AG04450 (cell line): Measurements from ENCODE around the gene DCLRE1C. TPM values are rescaled to one million over a fixed set of nuclear protein-coding genes. Genes with fewer than 3 reads are reported as not detected.

ENCODE experiments used
- CTCF ChIA-PET: fragments of 300-600, 350-600 bp; formaldehyde crosslinking; extraction: SDS; loops from one replicate; lab custom pipeline; 2022; ENCODE audit warnings: antibody characterized with exemption, inconsistent platforms; lab: Charles Lee
- POLR2A ChIA-PET: fragments of 350-600 bp; formaldehyde crosslinking; extraction: SDS; loops from one replicate; lab custom pipeline; 2021; ENCODE audit warnings: antibody characterized with exemption, inconsistent platforms; lab: Yijun Ruan, JAX
- DNase-seq: peaks from one replicate; pipeline ENCODE4 v3.0.0-alpha.2; 2011; ENCODE audit warnings: low read depth, low spot score
- H3K27ac ChIP-seq: one replicate; pipeline ENCODE4 v1.5.1; 2012; ENCODE audit warnings: low read depth, low read length, control low read depth
- H3K27me3 ChIP-seq: one replicate; pipeline ENCODE4 v1.6.0; 2012; ENCODE audit warnings: low read length; ENCODE audit not compliant: control insufficient read depth, insufficient read depth
- H3K4me3 ChIP-seq: 2 replicates; pipeline ENCODE4 v1.5.1; 2011; ENCODE audit warnings: mild to moderate bottlenecking, low read depth, low read length, control low read depth
- H3K9me3 ChIP-seq: 2 replicates; pipeline ENCODE4 v1.5.1; 2012; ENCODE audit warnings: low read length; ENCODE audit not compliant: control insufficient read depth, insufficient read depth
- CTCF ChIP-seq: IDR thresholded peaks from 2 replicates; pipeline ENCODE4 v1.5.1; 2011; ENCODE audit warnings: low read depth, low read length, control low read depth, inconsistent platforms
- polyA plus RNA-seq: library from polyadenylated mRNA; depleted of rRNA; stranded (reverse); fragments of >200 nt; gene quantifications from 2 replicates; pipeline ENCODE4 v1.2.3, GENCODE V29; 2011

Gene DCLRE1C
- polyA plus RNA-seq, 1 experiment = 6.4 TPM

- peak within 1 kb of the TSS; percentile 97 for H3K27ac ChIP-seq
- POLR2A ChIA-PET = interaction anchor here (0.5 to 1.6 kb wide), 5 partner anchors 12 to 209 kb away, joined by 3 to 5 read pairs (median 4); partner anchors contain the start of genes NMT2, RPP38 and SUV39H2
- CTCF ChIA-PET = interaction anchor here (0.6 kb wide), 1 partner anchor 146 kb away, joined by 6 read pairs; no protein-coding TSS in a partner anchor
- no peak for TF ChIP-seq CTCF
- no peaks in the 10 kb centered on the region for H3K27me3 ChIP-seq
- H3K4me3 ChIP-seq = peak within 1 kb of the TSS; percentile 87
- H3K9me3 ChIP-seq = no peaks in the 10 kb centered on the region; the same call in 1 of the 2 replicates
- peak; percentile 83 for DNase-seq
Observed at GRCh38 chr10:14959221-14960057, 5.5 kb upstream of the DCLRE1C start, which contains the start of gene MEIG1. TSS of gene MEIG1 (plus strand) at chr10:14959388. CDS start at chr10:14966469, 7,081 bp downstream.

GRCh38 chr10:14958872-14959220, 5.0 kb upstream of the DCLRE1C start:
- H3K27ac ChIP-seq = no peak overlapping the region
- ChIA-PET CTCF (interaction anchor here (0.6 to 0.7 kb wide), 2 partner anchors 147 to 223 kb away, joined by 3 to 6 read pairs; no protein-coding TSS in a partner anchor), POLR2A (interaction anchor here (0.6 to 1.6 kb wide), 3 partner anchors 13 to 139 kb away, joined by 4 to 5 read pairs (median 4); partner anchors contain the start of genes RPP38 and SUV39H2)
- no peaks in the 10 kb centered on the region for H3K27me3 ChIP-seq
- H3K4me3 ChIP-seq = peak overlapping the region; percentile 87
- no peak for TF ChIP-seq CTCF
- H3K9me3 ChIP-seq = no peaks in the 10 kb centered on the region; the same call in 1 of the 2 replicates
- DNase-seq = no peak

- H3K27me3 ChIP-seq = no peaks in the 10 kb centered on the region
- no peak for DNase-seq
- no peak for TF ChIP-seq CTCF
- H3K4me3 ChIP-seq = no peak overlapping the region; the same call in 1 of the 2 replicates
- ChIA-PET POLR2A (no interaction called here), CTCF (interaction anchor here (0.9 to 2.8 kb wide), 2 partner anchors 125 to 151 kb away, joined by 4 to 28 read pairs; no protein-coding TSS in a partner anchor)
- no peak overlapping the region for H3K27ac ChIP-seq
- no peaks in the 10 kb centered on the region; the same call in 1 of the 2 replicates for H3K9me3 ChIP-seq
Observed at GRCh38 chr10:14954934-14955333, 1.0 kb upstream of the DCLRE1C start.

GRCh38 chr10:14953424-14954000, 384 bp downstream of the DCLRE1C start:
- DNase-seq = peak; percentile 7
- Histone ChIP-seq H3K4me3 (peak overlapping the region; percentile 87), H3K27ac (peak overlapping the region; percentile 93), H3K27me3 (no peaks in the 10 kb centered on the region), H3K9me3 (no peaks in the 10 kb centered on the region; the same call in 1 of the 2 replicates)
- POLR2A ChIA-PET = interaction anchor here (0.7 to 1.3 kb wide), 4 partner anchors 75 to 146 kb away, joined by 3 to 4 read pairs (median 4); partner anchors contain the start of genes CDNF, HSPA14, MSANTD7 and SUV39H2
- peak; percentile 16; the same call in 1 of the 2 replicates for TF ChIP-seq CTCF
- CTCF ChIA-PET = interaction anchor here (0.6 to 2.8 kb wide), 6 partner anchors 11 to 418 kb away, joined by 3 to 28 read pairs (median 4); partner anchors contain the start of genes FAM171A1 and NMT2
